ENCODE results near the gene ISYNA1. TPM values are rescaled to one million over a fixed set of nuclear protein-coding genes. Genes with fewer than 3 reads are reported as not detected.
A peak's percentile ranks its signal among the peaks of the same experiment; 100 is the strongest.

Gene ISYNA1
- total and polyA plus RNA-seq, 2 donors (not counting 1 experiment from before 2014, with no cell fraction given) = 22.6 to 28.3 TPM

DNA sequence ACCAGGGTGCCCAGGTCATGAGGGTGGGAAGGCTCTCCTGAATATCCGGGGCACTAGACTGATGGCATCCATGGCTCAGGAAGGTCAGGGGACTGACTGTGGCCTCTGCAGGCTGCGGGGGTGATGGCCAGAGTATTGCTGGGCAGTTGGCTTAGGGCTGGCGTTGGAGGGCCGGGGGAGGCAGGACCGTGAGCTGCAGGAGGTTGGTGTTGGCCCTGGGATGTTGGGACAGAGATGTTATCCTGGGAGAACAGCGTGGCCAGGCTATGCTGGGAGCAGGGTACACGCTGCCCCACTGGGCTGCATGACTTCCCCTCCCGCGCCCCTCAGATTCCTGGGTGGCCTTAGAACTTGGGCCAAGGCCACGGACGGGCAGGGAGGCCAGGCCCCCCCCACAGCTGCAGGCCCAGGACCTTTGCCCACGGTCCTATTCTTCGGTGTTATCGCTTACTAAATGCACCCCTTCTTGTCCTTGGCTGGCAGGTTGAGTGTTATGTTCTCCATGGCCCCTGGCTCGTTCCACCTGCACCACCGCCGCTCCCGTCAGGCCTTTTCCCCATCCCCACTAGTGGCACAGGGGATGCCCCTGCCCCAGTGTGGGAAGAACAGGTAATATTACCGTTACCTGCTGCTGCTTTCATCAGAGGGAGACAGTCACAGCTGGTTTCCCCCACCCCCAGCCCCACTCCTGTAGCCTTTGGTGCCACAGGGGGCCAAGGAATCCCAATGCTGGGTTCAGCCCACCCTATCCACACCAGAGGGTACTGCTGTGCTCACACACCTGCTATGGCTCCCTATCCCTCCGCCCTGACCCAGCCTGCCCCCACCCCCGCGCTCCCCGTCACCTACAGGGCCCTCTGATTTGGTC, 3.2 kb upstream of the ISYNA1 start:
- H2AFZ ChIP-seq (ENCODE audit: insufficient read depth, low read depth, low read length, poor library complexity, severe bottlenecking) = no peak overlapping the region
- H3K27me3 ChIP-seq (replicated peaks in 1 of 4; ENCODE audit: control extremely low read depth in 1 of 4, control insufficient read depth in 3 of 4, insufficient read depth in 4 of 4, low read length in 3 of 4) = no peaks in the 10 kb centered on the region
- Mint-ChIP-seq H3K4me1 (peaks cover 23% of the 10 kb centered on the region), H3K9me3 (ENCODE audit: insufficient read depth) (no peaks in the 10 kb centered on the region), H3K27ac (no peak overlapping the region), H3K4me3 (no peak overlapping the region), H3K27me3 (no peaks in the 10 kb centered on the region)
- intact Hi-C loops (cut with micrococcal nuclease) = no loop called here
- no peak for TF ChIP-seq EZH2 (IDR thresholded peaks at IDR 0.05; ENCODE audit: borderline replicate concordance, insufficient read depth, low read depth, low read length, poor library complexity, severe bottlenecking)
- TF ChIP-seq, protein P1, sequence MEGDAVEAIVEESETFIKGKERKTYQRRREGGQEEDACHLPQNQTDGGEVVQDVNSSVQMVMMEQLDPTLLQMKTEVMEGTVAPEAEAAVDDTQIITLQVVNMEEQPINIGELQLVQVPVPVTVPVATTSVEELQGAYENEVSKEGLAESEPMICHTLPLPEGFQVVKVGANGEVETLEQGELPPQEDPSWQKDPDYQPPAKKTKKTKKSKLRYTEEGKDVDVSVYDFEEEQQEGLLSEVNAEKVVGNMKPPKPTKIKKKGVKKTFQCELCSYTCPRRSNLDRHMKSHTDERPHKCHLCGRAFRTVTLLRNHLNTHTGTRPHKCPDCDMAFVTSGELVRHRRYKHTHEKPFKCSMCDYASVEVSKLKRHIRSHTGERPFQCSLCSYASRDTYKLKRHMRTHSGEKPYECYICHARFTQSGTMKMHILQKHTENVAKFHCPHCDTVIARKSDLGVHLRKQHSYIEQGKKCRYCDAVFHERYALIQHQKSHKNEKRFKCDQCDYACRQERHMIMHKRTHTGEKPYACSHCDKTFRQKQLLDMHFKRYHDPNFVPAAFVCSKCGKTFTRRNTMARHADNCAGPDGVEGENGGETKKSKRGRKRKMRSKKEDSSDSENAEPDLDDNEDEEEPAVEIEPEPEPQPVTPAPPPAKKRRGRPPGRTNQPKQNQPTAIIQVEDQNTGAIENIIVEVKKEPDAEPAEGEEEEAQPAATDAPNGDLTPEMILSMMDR (IDR thresholded peaks at IDR 0.05) = no peak
- CTCF ChIA-PET = interaction anchor here (0.6 to 3.3 kb wide), 4 partner anchors 10 to 580 kb away, joined by 3 to 11 read pairs (median 6); no protein-coding TSS in a partner anchor
- H3K79me2 ChIP-seq (ENCODE audit: control insufficient read depth, insufficient read depth, low read length) = no peaks in the 10 kb centered on the region
- H4K20me1 ChIP-seq (ENCODE audit: control insufficient read depth, insufficient read depth, low read length, poor library complexity, severe bottlenecking) = peaks cover 21% of the 10 kb centered on the region
- no peaks in the 10 kb centered on the region for H3K9me3 ChIP-seq (ENCODE audit: control extremely low read depth in 1 of 3, control insufficient read depth in 2 of 3, insufficient read depth in 1 of 3, low read length in 2 of 3)
- WGBS (ENCODE audit: insufficient coverage) = 96% methylated on average over 22 of the region's 23 CpGs
- DNase-seq = no peak
- no peak overlapping the region for H3K4me2 ChIP-seq (replicated peaks; ENCODE audit: low read depth, low read length, poor library complexity, severe bottlenecking)
- H3K9ac ChIP-seq (ENCODE audit: low read length) = no peak overlapping the region
- H3K4me1 ChIP-seq (ENCODE audit: control insufficient read depth in 2 of 2, insufficient read depth in 2 of 2, low read length in 2 of 2) = peaks cover 10 to 28% of the 10 kb centered on the region in 2 donors
- no peak overlapping the region for H3K4me3 ChIP-seq (ENCODE audit: control extremely low read depth in 1 of 5, extremely low read depth in 1 of 5, insufficient read depth in 1 of 5, low read depth in 2 of 5, low read length in 4 of 5)
- H3K27ac ChIP-seq (ENCODE audit: low read length in 2 of 2) = no peak overlapping the region
- H3K36me3 ChIP-seq (replicated peaks in 1 of 2; ENCODE audit: control extremely low read depth in 1 of 2, control insufficient read depth in 1 of 2, extremely low read depth in 1 of 2, insufficient read depth in 2 of 2, low read length in 1 of 2) = peaks cover 0 to 27% of the 10 kb centered on the region in 2 experiments
- POLR2A ChIA-PET = no interaction called here
- no peak for ATAC-seq (ENCODE audit: low read depth)

DNA sequence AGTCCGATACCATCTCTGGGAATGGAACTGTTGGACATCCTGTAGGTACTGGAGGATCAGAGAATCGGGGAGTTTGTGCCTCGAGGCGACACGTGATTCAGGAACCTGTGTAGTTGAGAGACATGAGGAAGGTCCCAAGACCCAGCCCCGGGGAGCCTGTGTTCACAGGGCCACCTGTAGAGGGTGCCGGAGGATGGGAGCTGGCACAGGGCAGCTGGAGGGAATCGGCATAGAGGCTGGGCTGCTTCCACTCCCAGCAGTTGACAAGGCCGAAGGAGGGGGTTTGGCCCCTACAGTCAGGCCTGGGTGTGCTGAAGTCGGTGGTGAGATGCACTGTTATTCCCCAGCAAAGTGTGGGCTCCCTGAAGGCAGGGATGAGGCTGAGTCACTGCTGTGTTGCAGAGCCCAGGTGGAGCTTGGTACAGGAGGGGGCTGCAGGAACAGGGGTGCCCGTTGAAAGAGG, 2.5 kb upstream of the ISYNA1 start:
- Mint-ChIP-seq H3K9me3 (ENCODE audit: insufficient read depth) (no peaks in the 10 kb centered on the region), H3K27ac (peak overlapping the region; percentile 24), H3K4me3 (no peak overlapping the region), H3K4me1 (peaks cover 26% of the 10 kb centered on the region), H3K27me3 (no peaks in the 10 kb centered on the region)
- H3K4me1 ChIP-seq (ENCODE audit: control insufficient read depth in 2 of 2, insufficient read depth in 2 of 2, low read length in 2 of 2) = peaks cover 14 to 33% of the 10 kb centered on the region in 2 donors
- no peaks in the 10 kb centered on the region for H3K27me3 ChIP-seq (replicated peaks in 1 of 4; ENCODE audit: control extremely low read depth in 1 of 4, control insufficient read depth in 3 of 4, insufficient read depth in 4 of 4, low read length in 3 of 4)
- H3K9me3 ChIP-seq (ENCODE audit: control extremely low read depth in 1 of 3, control insufficient read depth in 2 of 3, insufficient read depth in 1 of 3, low read length in 2 of 3) = no peaks in the 10 kb centered on the region
- H3K27ac ChIP-seq (ENCODE audit: low read length in 2 of 2) = no peak overlapping the region
- peaks cover 0 to 20% of the 10 kb centered on the region in 2 experiments for H3K36me3 ChIP-seq (replicated peaks in 1 of 2; ENCODE audit: control extremely low read depth in 1 of 2, control insufficient read depth in 1 of 2, extremely low read depth in 1 of 2, insufficient read depth in 2 of 2, low read length in 1 of 2)
- no peaks in the 10 kb centered on the region for H3K79me2 ChIP-seq (ENCODE audit: control insufficient read depth, insufficient read depth, low read length)
- no peak overlapping the region for H3K4me3 ChIP-seq (ENCODE audit: control extremely low read depth in 1 of 5, extremely low read depth in 1 of 5, insufficient read depth in 1 of 5, low read depth in 2 of 5, low read length in 4 of 5)
- 50% methylated on average over 11 of the region's 11 CpGs for WGBS (ENCODE audit: insufficient coverage)
- TF ChIP-seq, protein P1 (IDR thresholded peaks at IDR 0.05) = peak; percentile 18
- TF ChIP-seq EZH2 (IDR thresholded peaks at IDR 0.05; ENCODE audit: borderline replicate concordance, insufficient read depth, low read depth, low read length, poor library complexity, severe bottlenecking) = no peak
- H4K20me1 ChIP-seq (ENCODE audit: control insufficient read depth, insufficient read depth, low read length, poor library complexity, severe bottlenecking) = peaks cover 21% of the 10 kb centered on the region
- ChIA-PET CTCF (interaction anchor here (0.6 to 3.3 kb wide), 5 partner anchors 10 to 407 kb away, joined by 3 to 11 read pairs (median 4); partner anchors contain the start of gene SSBP4), POLR2A (no interaction called here)
- ATAC-seq (ENCODE audit: low read depth) (no peak), DNase-seq (peak; percentile 61)
- H2AFZ ChIP-seq (ENCODE audit: insufficient read depth, low read depth, low read length, poor library complexity, severe bottlenecking) = no peak overlapping the region
- no peak overlapping the region for H3K9ac ChIP-seq (ENCODE audit: low read length)
- no peak overlapping the region for H3K4me2 ChIP-seq (replicated peaks; ENCODE audit: low read depth, low read length, poor library complexity, severe bottlenecking)
- intact Hi-C loops (cut with micrococcal nuclease) = no loop called here
